Measurements from ENCODE around the gene MAN1C1.

The MAN1C1 gene

GRCh38 chr1:25790472-25790871, 173.9 kb downstream of the MAN1C1 start:
- TF ChIP-seq PPARA (CRISPR knock-in tag; IDR thresholded peaks at IDR 0.05; ENCODE audit: borderline replicate concordance) (no peak), CREB5 (CRISPR knock-in tag; IDR thresholded peaks at IDR 0.05; ENCODE audit: low read depth) (no peak), ISL1 (CRISPR knock-in tag; IDR thresholded peaks at IDR 0.05) (no peak), CSRNP3 (CRISPR knock-in tag; IDR thresholded peaks at IDR 0.05) (no peak), SNAI2 (CRISPR knock-in tag; IDR thresholded peaks at IDR 0.05) (no peak), ARNTL (CRISPR knock-in tag; IDR thresholded peaks at IDR 0.05; ENCODE audit: borderline replicate concordance, low read depth) (no peak), ESRRG (CRISPR knock-in tag; IDR thresholded peaks at IDR 0.05) (no peak), ZFP3 (CRISPR knock-in tag; IDR thresholded peaks at IDR 0.05) (no peak), ZNF8 (CRISPR knock-in tag; IDR thresholded peaks at IDR 0.05) (no peak), PATZ1 (CRISPR knock-in tag; IDR thresholded peaks at IDR 0.05; ENCODE audit: borderline replicate concordance) (no peak), TCF4 (CRISPR knock-in tag; IDR thresholded peaks at IDR 0.05; ENCODE audit: borderline replicate concordance) (no peak), GLIS3 (CRISPR knock-in tag; IDR thresholded peaks at IDR 0.05) (no peak), TSHZ2 (CRISPR knock-in tag; IDR thresholded peaks at IDR 0.05) (no peak), POU6F1 (CRISPR knock-in tag; IDR thresholded peaks at IDR 0.05; ENCODE audit: borderline replicate concordance, low read depth) (no peak), RARB (CRISPR knock-in tag; IDR thresholded peaks at IDR 0.05) (no peak), BACH2 (CRISPR knock-in tag; IDR thresholded peaks at IDR 0.05; ENCODE audit: borderline replicate concordance) (no peak), CSDC2 (CRISPR knock-in tag; IDR thresholded peaks at IDR 0.05) (no peak)
- no peak for ATAC-seq

- no peak for ATAC-seq
- TF ChIP-seq ZNF70 (CRISPR knock-in tag; IDR thresholded peaks at IDR 0.05) (no peak), ZFP3 (CRISPR knock-in tag; IDR thresholded peaks at IDR 0.05) (no peak), CSRNP3 (CRISPR knock-in tag; IDR thresholded peaks at IDR 0.05) (no peak), BACH2 (CRISPR knock-in tag; IDR thresholded peaks at IDR 0.05; ENCODE audit: borderline replicate concordance) (no peak), SNAI2 (CRISPR knock-in tag; IDR thresholded peaks at IDR 0.05) (no peak), GLIS3 (CRISPR knock-in tag; IDR thresholded peaks at IDR 0.05) (no peak), ZFP30 (CRISPR knock-in tag; IDR thresholded peaks at IDR 0.05) (no peak), TCF4 (CRISPR knock-in tag; IDR thresholded peaks at IDR 0.05; ENCODE audit: borderline replicate concordance) (no peak), ZNF565 (CRISPR knock-in tag; conservative IDR thresholded peaks at IDR 0.05; ENCODE audit: low read depth) (no peak), TOX (CRISPR knock-in tag; IDR thresholded peaks at IDR 0.05; ENCODE audit: borderline replicate concordance) (no peak), ZNF8 (CRISPR knock-in tag; IDR thresholded peaks at IDR 0.05) (no peak), CSDC2 (CRISPR knock-in tag; IDR thresholded peaks at IDR 0.05) (no peak), RARB (CRISPR knock-in tag; IDR thresholded peaks at IDR 0.05) (no peak), OSR1 (CRISPR knock-in tag; IDR thresholded peaks at IDR 0.05) (no peak), ZC3H10 (CRISPR knock-in tag; IDR thresholded peaks at IDR 0.05) (no peak), ISL1 (CRISPR knock-in tag; IDR thresholded peaks at IDR 0.05) (no peak)
These were observed 175.5 kb downstream of the MAN1C1 start for GRCh38 chr1:25792115-25792514.

Data from SK-N-SH treated with all-trans-retinoic acid at 6 μM for 48 hours (cell line).